ENCODE measurements around the gene FRYL. TPM values are rescaled to one million over a fixed set of nuclear protein-coding genes. Genes with fewer than 3 reads are reported as not detected.

The FRYL gene
- total and polyA plus RNA-seq, 2 of the 13 experiments (the other 11 are each of a cell fraction or from before 2014, with no cell fraction given), result 9.7 to 19.6 TPM

GRCh38 chr4:48727666-48728459 lies 52.2 kb downstream of the FRYL start (continued):
- TF ChIP-seq, protein P1, sequence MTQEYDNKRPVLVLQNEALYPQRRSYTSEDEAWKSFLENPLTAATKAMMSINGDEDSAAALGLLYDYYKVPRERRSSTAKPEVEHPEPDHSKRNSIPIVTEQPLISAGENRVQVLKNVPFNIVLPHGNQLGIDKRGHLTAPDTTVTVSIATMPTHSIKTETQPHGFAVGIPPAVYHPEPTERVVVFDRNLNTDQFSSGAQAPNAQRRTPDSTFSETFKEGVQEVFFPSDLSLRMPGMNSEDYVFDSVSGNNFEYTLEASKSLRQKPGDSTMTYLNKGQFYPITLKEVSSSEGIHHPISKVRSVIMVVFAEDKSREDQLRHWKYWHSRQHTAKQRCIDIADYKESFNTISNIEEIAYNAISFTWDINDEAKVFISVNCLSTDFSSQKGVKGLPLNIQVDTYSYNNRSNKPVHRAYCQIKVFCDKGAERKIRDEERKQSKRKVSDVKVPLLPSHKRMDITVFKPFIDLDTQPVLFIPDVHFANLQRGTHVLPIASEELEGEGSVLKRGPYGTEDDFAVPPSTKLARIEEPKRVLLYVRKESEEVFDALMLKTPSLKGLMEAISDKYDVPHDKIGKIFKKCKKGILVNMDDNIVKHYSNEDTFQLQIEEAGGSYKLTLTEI (CRISPR knock-in tag; conservative IDR thresholded peaks at IDR 0.05), result no peak
- TF ChIP-seq HNF1A (IDR thresholded peaks at IDR 0.05; ENCODE audit: low read depth) (no peak), HNF1A (CRISPR knock-in tag; IDR thresholded peaks at IDR 0.05; ENCODE audit: borderline replicate concordance) (no peak), ZNF225 (CRISPR knock-in tag; IDR thresholded peaks at IDR 0.05) (no peak), ZNF605 (CRISPR knock-in tag; IDR thresholded peaks at IDR 0.05) (no peak), ZKSCAN5 (CRISPR knock-in tag; IDR thresholded peaks at IDR 0.05) (no peak), ZNF33A (CRISPR knock-in tag; IDR thresholded peaks at IDR 0.05; ENCODE audit: borderline replicate concordance) (no peak), PTBP1 (IDR thresholded peaks at IDR 0.05; ENCODE audit: low read depth, low read length, poor library complexity, severe bottlenecking) (no peak), ZNF598 (CRISPR knock-in tag; IDR thresholded peaks at IDR 0.05; ENCODE audit: borderline replicate concordance) (no peak), ZNF446 (CRISPR knock-in tag; IDR thresholded peaks at IDR 0.05) (no peak)
- TF ChIP-seq, protein P2, sequence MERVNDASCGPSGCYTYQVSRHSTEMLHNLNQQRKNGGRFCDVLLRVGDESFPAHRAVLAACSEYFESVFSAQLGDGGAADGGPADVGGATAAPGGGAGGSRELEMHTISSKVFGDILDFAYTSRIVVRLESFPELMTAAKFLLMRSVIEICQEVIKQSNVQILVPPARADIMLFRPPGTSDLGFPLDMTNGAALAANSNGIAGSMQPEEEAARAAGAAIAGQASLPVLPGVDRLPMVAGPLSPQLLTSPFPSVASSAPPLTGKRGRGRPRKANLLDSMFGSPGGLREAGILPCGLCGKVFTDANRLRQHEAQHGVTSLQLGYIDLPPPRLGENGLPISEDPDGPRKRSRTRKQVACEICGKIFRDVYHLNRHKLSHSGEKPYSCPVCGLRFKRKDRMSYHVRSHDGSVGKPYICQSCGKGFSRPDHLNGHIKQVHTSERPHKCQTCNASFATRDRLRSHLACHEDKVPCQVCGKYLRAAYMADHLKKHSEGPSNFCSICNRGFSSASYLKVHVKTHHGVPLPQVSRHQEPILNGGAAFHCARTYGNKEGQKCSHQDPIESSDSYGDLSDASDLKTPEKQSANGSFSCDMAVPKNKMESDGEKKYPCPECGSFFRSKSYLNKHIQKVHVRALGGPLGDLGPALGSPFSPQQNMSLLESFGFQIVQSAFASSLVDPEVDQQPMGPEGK (CRISPR knock-in tag; IDR thresholded peaks at IDR 0.05), result no peak

Data from HepG2 (cell line).